OCI-LY7 (cell line): ENCODE data around the gene C19orf73. TPM values are rescaled to one million over a fixed set of nuclear protein-coding genes. Genes with fewer than 3 reads are reported as not detected.

ENCODE experiments used
- BruUV-seq: library from RNA; stranded (reverse); fragments of 400-500 nt; replicated peaks from 2 replicates; lab custom pipeline; 2021; lab: Mats Ljungman, UMichigan
- CTCF ChIA-PET: fragments of 300-600 bp; sonication (Branson Sonifier 250); formaldehyde crosslinking; loops from one replicate; lab custom pipeline; 2022; ENCODE audit warnings: antibody characterized with exemption; ENCODE audit not compliant: unreplicated experiment; lab: Charles Lee
- POLR2A ChIA-PET: fragments of 300-600 bp; sonication (Branson Sonifier 250); formaldehyde crosslinking; loops from one replicate; lab custom pipeline; 2022; ENCODE audit warnings: antibody characterized with exemption; lab: Charles Lee
- DNase-seq: peaks from one replicate; pipeline ENCODE4 v3.0.0-alpha.2; 2015; ENCODE audit warnings: low spot score
- H2AFZ ChIP-seq: fragments of 200-600 bp; sonication (generic), shearing (Covaris generic); 2 replicates; pipeline ENCODE4 v1.6.1; 2014; ENCODE audit warnings: mild to moderate bottlenecking, antibody characterized with exemption, low read length, moderate library complexity
- H3K27ac ChIP-seq: fragments of 200-600 bp; sonication (generic); 2 replicates; pipeline ENCODE4 v1.5.1; 2014; ENCODE audit warnings: mixed run types, low read depth, mild to moderate bottlenecking, moderate library complexity, low read length, inconsistent platforms; ENCODE audit not compliant: poor library complexity, severe bottlenecking
- H3K36me3 ChIP-seq: fragments of 200-600 bp; sonication (generic); 2 replicates; pipeline ENCODE4 v1.6.1; 2014; ENCODE audit warnings: mild to moderate bottlenecking, antibody characterized with exemption, low read length, moderate library complexity, mixed read lengths; ENCODE audit not compliant: insufficient read depth
- H3K4me1 ChIP-seq: fragments of 200-600 bp; sonication (generic); 2 replicates; pipeline ENCODE4 v1.5.1; 2014; ENCODE audit warnings: mild to moderate bottlenecking, low read length; ENCODE audit not compliant: insufficient read depth, poor library complexity, severe bottlenecking
- H3K4me2 ChIP-seq: fragments of 200-600 bp; sonication (generic); 2 replicates; pipeline ENCODE4 v1.6.1; 2014; ENCODE audit warnings: mild to moderate bottlenecking, low read length
- H3K4me3 ChIP-seq: fragments of 200-600 bp; sonication (generic); 2 replicates; pipeline ENCODE4 v1.5.1; 2014; ENCODE audit warnings: mild to moderate bottlenecking, low read depth, low read length; ENCODE audit not compliant: poor library complexity, severe bottlenecking
- H3K79me2 ChIP-seq: fragments of 200-600 bp; sonication (generic); 2 replicates; pipeline ENCODE4 v1.6.1; 2016; ENCODE audit warnings: low read depth, mild to moderate bottlenecking, low read length, moderate library complexity, mixed read lengths; ENCODE audit not compliant: insufficient read depth
- H3K9me2 ChIP-seq: fragments of 200-600 bp; sonication (generic); 2 replicates; pipeline ENCODE4 v1.6.1; 2016; ENCODE audit warnings: mild to moderate bottlenecking, low read length, mixed read lengths; ENCODE audit not compliant: insufficient read depth
- H3K9me3 ChIP-seq: fragments of 200-600 bp; sonication (generic); 2 replicates; pipeline ENCODE4 v1.6.1; 2014; ENCODE audit warnings: mild to moderate bottlenecking, mixed run types, low read length, mixed read lengths
- H4K20me1 ChIP-seq: fragments of 200-600 bp; sonication (generic); 2 replicates; pipeline ENCODE4 v1.6.1; 2014; ENCODE audit warnings: mild to moderate bottlenecking, antibody characterized with exemption, low read length, moderate library complexity, mixed read lengths; ENCODE audit not compliant: insufficient read depth
- EZH2phosphoT487 ChIP-seq: fragments of 200-600 bp; sonication (generic); IDR thresholded peaks from 2 replicates; pipeline ENCODE4 v1.6.1; 2018; ENCODE audit warnings: low read depth, borderline replicate concordance, mild to moderate bottlenecking, mixed run types, antibody characterized with exemption, low read length, moderate library complexity, mixed read lengths
- intact Hi-C: fragments of 100-400 bp; cut with micrococcal nuclease; formaldehyde crosslinking; loops from one replicate; pipeline ENCODE4 v1.10.0; 2022; ENCODE audit not compliant: unreplicated experiment
- total RNA-seq, 2 experiments: library from RNA; depleted of rRNA in 1 of 2; stranded (reverse); fragments of >200 nt in 1 of 2; shearing (Covaris generic) in 1 of 2; gene quantifications; 2 replicates each; pipeline ENCODE4 v1.2.3, GENCODE V29; 2014 to 2022
- TF ChIP-seq, protein P1 (sequence below): fragments of 200-600 bp; sonication (generic); conservative IDR thresholded peaks from 2 replicates; pipeline ENCODE4 v1.5.1; 2014; ENCODE audit warnings: mild to moderate bottlenecking, antibody characterized with exemption, low read length, moderate library complexity, mixed read lengths

C19orf73 gene
- total RNA-seq, 2 experiments from 2014 or later = 2.5 to 8.3 TPM

DNA sequence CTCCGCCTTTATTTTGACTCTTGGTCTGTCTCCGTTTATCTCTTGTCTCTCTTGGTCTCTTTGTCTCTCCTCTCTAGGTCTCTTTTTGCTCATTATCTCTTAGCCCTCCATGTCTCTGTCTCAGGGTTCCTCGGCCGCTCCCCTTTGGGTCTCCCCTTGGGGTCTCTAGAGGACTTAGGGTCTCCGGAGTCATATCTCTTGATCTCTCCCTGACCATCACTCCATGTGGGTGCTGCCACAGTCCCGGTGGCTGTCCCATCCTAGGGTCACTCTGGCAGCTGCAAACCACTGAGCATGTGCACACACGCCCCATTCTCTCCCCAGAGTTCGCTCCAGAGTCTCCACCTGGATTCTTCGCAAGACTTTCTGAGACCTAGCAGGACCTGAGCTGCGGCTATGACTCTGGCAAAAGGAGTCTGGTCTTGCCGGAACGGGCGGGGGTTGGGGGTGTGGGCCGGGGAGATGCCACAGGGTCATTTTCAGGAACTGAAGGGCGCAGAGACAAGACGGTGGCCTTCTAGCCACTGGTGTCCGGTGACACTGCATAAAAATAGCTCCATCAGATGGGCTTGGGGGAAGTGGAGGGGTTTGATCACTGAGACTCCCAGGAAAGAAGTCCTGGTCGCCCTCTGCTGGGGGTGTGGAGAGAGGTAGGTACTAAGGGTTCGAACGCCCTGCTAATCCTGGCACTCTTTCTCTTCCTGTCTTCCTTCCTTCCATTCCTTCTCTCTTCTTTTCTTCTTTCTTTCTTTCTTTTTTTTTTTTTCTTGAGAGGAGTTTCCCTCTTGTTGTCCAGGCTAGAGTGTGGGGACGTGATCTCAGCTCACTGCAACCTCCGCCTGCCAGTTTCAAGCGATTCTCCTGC is 45.2 kb downstream of the C19orf73 start:
- ChIA-PET CTCF (no interaction called here), POLR2A (interaction anchor here (0.7 kb wide), 1 partner anchor 24 kb away, joined by 4 read pairs; no protein-coding TSS in a partner anchor)
- H3K36me3 ChIP-seq = no peaks in the 10 kb centered on the region
- H3K4me1 ChIP-seq = no peaks in the 10 kb centered on the region
- intact Hi-C loops = no loop called here
- no peak overlapping the region for H2AFZ ChIP-seq
- H3K9me2 ChIP-seq = no peaks in the 10 kb centered on the region
- DNase-seq = peak; percentile 19
- no peak for TF ChIP-seq EZH2phosphoT487
- TF ChIP-seq, protein P1, sequence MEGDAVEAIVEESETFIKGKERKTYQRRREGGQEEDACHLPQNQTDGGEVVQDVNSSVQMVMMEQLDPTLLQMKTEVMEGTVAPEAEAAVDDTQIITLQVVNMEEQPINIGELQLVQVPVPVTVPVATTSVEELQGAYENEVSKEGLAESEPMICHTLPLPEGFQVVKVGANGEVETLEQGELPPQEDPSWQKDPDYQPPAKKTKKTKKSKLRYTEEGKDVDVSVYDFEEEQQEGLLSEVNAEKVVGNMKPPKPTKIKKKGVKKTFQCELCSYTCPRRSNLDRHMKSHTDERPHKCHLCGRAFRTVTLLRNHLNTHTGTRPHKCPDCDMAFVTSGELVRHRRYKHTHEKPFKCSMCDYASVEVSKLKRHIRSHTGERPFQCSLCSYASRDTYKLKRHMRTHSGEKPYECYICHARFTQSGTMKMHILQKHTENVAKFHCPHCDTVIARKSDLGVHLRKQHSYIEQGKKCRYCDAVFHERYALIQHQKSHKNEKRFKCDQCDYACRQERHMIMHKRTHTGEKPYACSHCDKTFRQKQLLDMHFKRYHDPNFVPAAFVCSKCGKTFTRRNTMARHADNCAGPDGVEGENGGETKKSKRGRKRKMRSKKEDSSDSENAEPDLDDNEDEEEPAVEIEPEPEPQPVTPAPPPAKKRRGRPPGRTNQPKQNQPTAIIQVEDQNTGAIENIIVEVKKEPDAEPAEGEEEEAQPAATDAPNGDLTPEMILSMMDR = peak; percentile 52
- H3K9me3 ChIP-seq = no peaks in the 10 kb centered on the region
- H4K20me1 ChIP-seq = no peaks in the 10 kb centered on the region
- no peak overlapping the region for H3K27ac ChIP-seq
- no peak overlapping the region for H3K4me3 ChIP-seq
- no peaks in the 10 kb centered on the region for H3K79me2 ChIP-seq
- H3K4me2 ChIP-seq = no peak overlapping the region
- no TSS peak for BruUV-seq

DNA sequence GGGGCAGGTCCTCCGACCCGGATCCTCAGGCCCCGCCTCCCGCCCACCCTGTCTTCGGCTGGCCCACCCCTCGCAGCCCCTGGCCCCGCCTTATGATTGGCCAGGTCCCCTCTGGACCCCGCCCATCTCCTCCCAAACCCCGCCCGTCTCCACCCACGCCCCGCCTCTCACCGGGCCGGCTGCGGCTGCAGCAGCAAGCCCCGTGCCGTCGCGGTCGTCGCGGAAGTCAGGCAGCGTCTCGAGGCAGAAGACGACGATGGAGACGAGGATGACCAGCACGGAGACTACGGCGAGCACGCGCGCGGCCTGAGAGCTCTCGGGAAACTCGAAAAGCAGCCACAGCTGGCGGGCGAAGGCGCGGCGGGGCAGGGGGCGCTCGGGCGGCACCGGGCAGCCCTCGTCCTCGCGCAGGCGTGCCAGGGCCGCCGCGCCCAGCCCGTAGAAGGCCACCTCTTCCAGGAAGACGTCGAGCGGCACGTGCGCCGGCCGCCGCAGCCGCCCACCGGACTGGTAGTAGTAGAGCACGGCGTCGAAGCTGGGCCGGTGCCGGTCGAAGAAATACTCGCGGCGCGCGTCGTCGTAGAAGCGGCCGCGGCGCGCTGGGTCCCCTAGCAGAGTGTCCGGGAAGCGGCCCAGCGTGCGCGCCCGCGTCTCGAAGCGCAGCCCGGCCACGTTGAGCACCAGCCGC is 46.9 kb downstream of the C19orf73 start:
- intact Hi-C loops = no loop called here
- Histone ChIP-seq H3K9me2 (no peaks in the 10 kb centered on the region), H3K9me3 (no peaks in the 10 kb centered on the region), H2AFZ (no peak overlapping the region), H3K36me3 (no peaks in the 10 kb centered on the region), H3K79me2 (no peaks in the 10 kb centered on the region), H3K27ac (no peak overlapping the region), H3K4me2 (no peak overlapping the region), H3K4me3 (no peak overlapping the region), H4K20me1 (no peaks in the 10 kb centered on the region; the same call in 1 of the 2 replicates), H3K4me1 (no peaks in the 10 kb centered on the region)
- CTCF ChIA-PET = no interaction called here
- TF ChIP-seq EZH2phosphoT487 = no peak
- TF ChIP-seq, protein P1 = no peak
- no TSS peak for BruUV-seq
- no peak for DNase-seq
- POLR2A ChIA-PET = no interaction called here

DNA sequence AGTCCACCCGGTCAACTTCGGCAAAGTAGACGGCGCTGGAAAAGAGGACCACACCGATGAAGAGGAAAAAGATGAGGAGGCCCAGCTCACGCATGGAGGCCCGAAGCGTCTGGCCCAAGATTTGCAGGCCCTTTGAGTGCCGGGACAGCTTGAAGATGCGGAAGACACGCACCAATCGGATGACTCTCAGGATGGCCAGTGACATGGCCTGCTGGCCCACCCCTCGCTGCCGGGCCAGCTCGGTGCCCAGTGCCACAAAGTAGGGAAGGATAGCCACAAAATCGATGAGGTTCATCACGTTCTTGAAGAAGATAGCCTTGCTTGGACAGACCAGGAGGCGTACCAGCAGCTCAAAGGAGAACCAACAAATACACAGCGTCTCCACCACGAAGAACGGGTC is 48.5 kb downstream of the C19orf73 start:
- ChIA-PET POLR2A (no interaction called here), CTCF (no interaction called here)
- no peak overlapping the region for H3K4me2 ChIP-seq
- no peaks in the 10 kb centered on the region for H3K9me3 ChIP-seq
- H3K4me1 ChIP-seq = no peaks in the 10 kb centered on the region
- intact Hi-C loops = no loop called here
- H3K79me2 ChIP-seq = no peaks in the 10 kb centered on the region
- no peak overlapping the region for H3K27ac ChIP-seq
- TF ChIP-seq, protein P1 = no peak
- no peak for TF ChIP-seq EZH2phosphoT487
- DNase-seq = no peak
- no peaks in the 10 kb centered on the region for H3K36me3 ChIP-seq
- no peaks in the 10 kb centered on the region; the same call in 1 of the 2 replicates for H4K20me1 ChIP-seq
- BruUV-seq = no TSS peak
- no peak overlapping the region for H3K4me3 ChIP-seq
- no peak overlapping the region for H2AFZ ChIP-seq
- no peaks in the 10 kb centered on the region for H3K9me2 ChIP-seq
